ENCODE data around the gene MAB21L1. TPM values are rescaled to one million over a fixed set of nuclear protein-coding genes. Genes with fewer than 3 reads are reported as not detected.

The MAB21L1 gene
- total and polyA plus RNA-seq, 4 donors: under 0.01 to 0.07 (median 0.03) TPM; not detected in 1

DNA sequence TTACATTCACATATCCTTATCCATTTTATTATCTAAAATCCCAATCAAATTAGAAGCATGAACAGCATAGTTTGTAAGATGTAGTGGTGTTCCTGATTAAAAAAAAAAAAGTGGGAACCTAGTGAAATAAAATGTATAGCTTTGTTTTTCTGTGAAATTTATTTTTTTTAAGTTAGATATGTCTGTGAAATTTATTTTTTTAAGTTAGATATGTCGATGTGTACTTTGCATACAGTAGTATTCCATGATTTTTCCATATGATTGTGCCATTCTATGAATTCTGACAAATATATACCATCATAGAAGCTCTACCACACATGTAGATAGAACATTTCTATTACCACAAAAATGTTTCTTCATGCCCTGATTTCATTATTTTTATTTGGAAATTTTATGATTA, 6.0 kb upstream of the MAB21L1 start:
- TF ChIP-seq, protein P1, sequence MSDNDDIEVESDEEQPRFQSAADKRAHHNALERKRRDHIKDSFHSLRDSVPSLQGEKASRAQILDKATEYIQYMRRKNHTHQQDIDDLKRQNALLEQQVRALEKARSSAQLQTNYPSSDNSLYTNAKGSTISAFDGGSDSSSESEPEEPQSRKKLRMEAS (IDR thresholded peaks at IDR 0.05): no peak
- no peak for TF ChIP-seq NR2F2 (IDR thresholded peaks at IDR 0.05)
- no peak for TF ChIP-seq HNF4G (IDR thresholded peaks at IDR 0.05)
- TF ChIP-seq FOXA2 (IDR thresholded peaks at IDR 0.05): no peak
- TF ChIP-seq EGR1 (IDR thresholded peaks at IDR 0.05; ENCODE audit: low read depth in 2 of 2): no peak
- no peak for TF ChIP-seq ATF3 (IDR thresholded peaks at IDR 0.05)
- TF ChIP-seq, protein P2, sequence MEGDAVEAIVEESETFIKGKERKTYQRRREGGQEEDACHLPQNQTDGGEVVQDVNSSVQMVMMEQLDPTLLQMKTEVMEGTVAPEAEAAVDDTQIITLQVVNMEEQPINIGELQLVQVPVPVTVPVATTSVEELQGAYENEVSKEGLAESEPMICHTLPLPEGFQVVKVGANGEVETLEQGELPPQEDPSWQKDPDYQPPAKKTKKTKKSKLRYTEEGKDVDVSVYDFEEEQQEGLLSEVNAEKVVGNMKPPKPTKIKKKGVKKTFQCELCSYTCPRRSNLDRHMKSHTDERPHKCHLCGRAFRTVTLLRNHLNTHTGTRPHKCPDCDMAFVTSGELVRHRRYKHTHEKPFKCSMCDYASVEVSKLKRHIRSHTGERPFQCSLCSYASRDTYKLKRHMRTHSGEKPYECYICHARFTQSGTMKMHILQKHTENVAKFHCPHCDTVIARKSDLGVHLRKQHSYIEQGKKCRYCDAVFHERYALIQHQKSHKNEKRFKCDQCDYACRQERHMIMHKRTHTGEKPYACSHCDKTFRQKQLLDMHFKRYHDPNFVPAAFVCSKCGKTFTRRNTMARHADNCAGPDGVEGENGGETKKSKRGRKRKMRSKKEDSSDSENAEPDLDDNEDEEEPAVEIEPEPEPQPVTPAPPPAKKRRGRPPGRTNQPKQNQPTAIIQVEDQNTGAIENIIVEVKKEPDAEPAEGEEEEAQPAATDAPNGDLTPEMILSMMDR (IDR thresholded peaks at IDR 0.05; ENCODE audit: low read depth, low read length, missing input control): no peak
- no peak for TF ChIP-seq RAD21 (IDR thresholded peaks at IDR 0.05)
- TF ChIP-seq RXRA (IDR thresholded peaks at IDR 0.05): no peak
- TF ChIP-seq, protein P3, sequence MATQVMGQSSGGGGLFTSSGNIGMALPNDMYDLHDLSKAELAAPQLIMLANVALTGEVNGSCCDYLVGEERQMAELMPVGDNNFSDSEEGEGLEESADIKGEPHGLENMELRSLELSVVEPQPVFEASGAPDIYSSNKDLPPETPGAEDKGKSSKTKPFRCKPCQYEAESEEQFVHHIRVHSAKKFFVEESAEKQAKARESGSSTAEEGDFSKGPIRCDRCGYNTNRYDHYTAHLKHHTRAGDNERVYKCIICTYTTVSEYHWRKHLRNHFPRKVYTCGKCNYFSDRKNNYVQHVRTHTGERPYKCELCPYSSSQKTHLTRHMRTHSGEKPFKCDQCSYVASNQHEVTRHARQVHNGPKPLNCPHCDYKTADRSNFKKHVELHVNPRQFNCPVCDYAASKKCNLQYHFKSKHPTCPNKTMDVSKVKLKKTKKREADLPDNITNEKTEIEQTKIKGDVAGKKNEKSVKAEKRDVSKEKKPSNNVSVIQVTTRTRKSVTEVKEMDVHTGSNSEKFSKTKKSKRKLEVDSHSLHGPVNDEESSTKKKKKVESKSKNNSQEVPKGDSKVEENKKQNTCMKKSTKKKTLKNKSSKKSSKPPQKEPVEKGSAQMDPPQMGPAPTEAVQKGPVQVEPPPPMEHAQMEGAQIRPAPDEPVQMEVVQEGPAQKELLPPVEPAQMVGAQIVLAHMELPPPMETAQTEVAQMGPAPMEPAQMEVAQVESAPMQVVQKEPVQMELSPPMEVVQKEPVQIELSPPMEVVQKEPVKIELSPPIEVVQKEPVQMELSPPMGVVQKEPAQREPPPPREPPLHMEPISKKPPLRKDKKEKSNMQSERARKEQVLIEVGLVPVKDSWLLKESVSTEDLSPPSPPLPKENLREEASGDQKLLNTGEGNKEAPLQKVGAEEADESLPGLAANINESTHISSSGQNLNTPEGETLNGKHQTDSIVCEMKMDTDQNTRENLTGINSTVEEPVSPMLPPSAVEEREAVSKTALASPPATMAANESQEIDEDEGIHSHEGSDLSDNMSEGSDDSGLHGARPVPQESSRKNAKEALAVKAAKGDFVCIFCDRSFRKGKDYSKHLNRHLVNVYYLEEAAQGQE (IDR thresholded peaks at IDR 0.05): no peak
- no peak for TF ChIP-seq SP1 (IDR thresholded peaks at IDR 0.05)
- TF ChIP-seq ZBTB33 (IDR thresholded peaks at IDR 0.05): no peak
- TF ChIP-seq GABPA (IDR thresholded peaks at IDR 0.05 in 1 of 2, conservative IDR thresholded peaks at IDR 0.05 in 1 of 2): no peak
- TF ChIP-seq HNF4A (conservative IDR thresholded peaks at IDR 0.05): no peak
- TF ChIP-seq TAF1 (conservative IDR thresholded peaks at IDR 0.05): no peak
- no peak for TF ChIP-seq FOXA1 (IDR thresholded peaks at IDR 0.05)
- no peak for TF ChIP-seq JUND (IDR thresholded peaks at IDR 0.05)
- no peak for TF ChIP-seq YY1 (IDR thresholded peaks at IDR 0.05)
- Histone ChIP-seq H3K27me3 (ENCODE audit: control insufficient read depth in 4 of 4, insufficient read depth in 4 of 4, low read length in 3 of 4) (peaks cover 0 to 10% (median 5%) of the 10 kb centered on the region in 4 donors), H3K36me3 (ENCODE audit: control insufficient read depth in 4 of 4, insufficient read depth in 3 of 4, low read depth in 1 of 4, low read length in 3 of 4) (no peaks in the 10 kb centered on the region), H3K4me1 (ENCODE audit: control insufficient read depth in 4 of 4, insufficient read depth in 4 of 4, low read length in 3 of 4) (peaks cover 0 to 2% (median 0%) of the 10 kb centered on the region in 4 donors), H3K27ac (ENCODE audit: low read depth in 1 of 2, low read length in 2 of 2) (no peak overlapping the region), H3K9ac (ENCODE audit: low read depth in 1 of 2, low read length in 2 of 2) (no peak overlapping the region), H3K4me3 (ENCODE audit: low read depth in 1 of 3, low read length in 3 of 3) (no peak overlapping the region), H3K9me3 (ENCODE audit: control insufficient read depth in 4 of 4, low read length in 3 of 4) (no peaks in the 10 kb centered on the region)
- DNase-seq (ENCODE audit: low spot score): no peak
- 94% methylated on average over 1 of the region's 1 CpG for WGBS

Measured in liver (tissue), 9 donors.